Dendritic cell treated with granulocyte-macrophage colony-stimulating factor and Interleukin-4, amounts not matched to agents 40 ng/mL and 50 ng/mL, for 4 days (primary cell): ENCODE data around the gene MFRP.

Experiments
- H3K27ac Mint-ChIP-seq: one replicate; pipeline ENCODE4 v1.8.0; 2022; ENCODE audit warnings: mild to moderate bottlenecking, mixed read lengths
- H3K27me3 Mint-ChIP-seq: one replicate; pipeline ENCODE4 v1.8.0; 2022; ENCODE audit warnings: mild to moderate bottlenecking, mixed read lengths
- H3K36me3 Mint-ChIP-seq: one replicate; pipeline ENCODE4 v1.8.0; 2022; ENCODE audit warnings: low read depth, mixed read lengths
- H3K4me1 Mint-ChIP-seq: one replicate; pipeline ENCODE4 v1.8.0; 2022; ENCODE audit warnings: low read depth, mixed read lengths
- H3K4me3 Mint-ChIP-seq: one replicate; pipeline ENCODE4 v1.8.0; 2022; ENCODE audit warnings: mild to moderate bottlenecking, moderate library complexity, mixed read lengths
- H3K9me3 Mint-ChIP-seq: one replicate; pipeline ENCODE4 v1.8.0; 2022; ENCODE audit warnings: mixed read lengths
- intact Hi-C: fragments of 100-400 bp; cut with micrococcal nuclease; formaldehyde crosslinking; loops from one replicate; pipeline ENCODE4 v1.15.0; 2022

MFRP gene

DNA sequence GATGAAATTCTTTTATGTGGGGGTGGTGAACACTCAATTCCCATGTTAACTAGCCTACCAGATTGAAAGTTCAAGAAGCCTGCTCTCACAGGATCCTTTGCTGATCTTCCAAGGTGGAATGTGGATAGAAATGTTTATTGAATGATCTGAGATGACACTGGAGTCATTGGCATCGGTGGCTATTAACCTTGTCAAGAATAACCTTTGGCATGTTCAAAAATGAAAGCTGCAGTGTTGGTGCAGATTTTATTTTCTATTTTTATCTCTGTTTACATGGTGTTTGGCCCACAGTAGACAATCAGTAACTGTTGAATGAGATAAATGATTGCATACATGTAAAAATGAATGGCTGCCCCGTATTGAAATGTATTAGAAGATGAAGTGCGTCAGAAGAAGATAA, 48.6 kb downstream of the MFRP start:
- intact Hi-C loops, result no loop called here
- Mint-ChIP-seq H3K36me3 (peaks cover 85% of the 10 kb centered on the region), H3K4me1 (no peaks in the 10 kb centered on the region), H3K4me3 (no peak overlapping the region), H3K27ac (no peak overlapping the region), H3K27me3 (no peaks in the 10 kb centered on the region), H3K9me3 (no peaks in the 10 kb centered on the region)

- Mint-ChIP-seq H3K4me3 (no peak overlapping the region), H3K27ac (no peak overlapping the region), H3K4me1 (no peaks in the 10 kb centered on the region), H3K36me3 (peaks cover 85% of the 10 kb centered on the region), H3K9me3 (no peaks in the 10 kb centered on the region), H3K27me3 (no peaks in the 10 kb centered on the region)
- intact Hi-C loops, result no loop called here
Measured at GRCh38 chr11:119295178-119295577, 51.3 kb downstream of the MFRP start.

GRCh38 chr11:119293461-119293860, 53.0 kb downstream of the MFRP start:
- peaks cover 85% of the 10 kb centered on the region for H3K36me3 Mint-ChIP-seq
- intact Hi-C loops, result no loop called here
- H3K9me3 Mint-ChIP-seq, result no peaks in the 10 kb centered on the region
- no peaks in the 10 kb centered on the region for H3K27me3 Mint-ChIP-seq
- no peak overlapping the region for H3K4me3 Mint-ChIP-seq
- no peaks in the 10 kb centered on the region for H3K4me1 Mint-ChIP-seq
- no peak overlapping the region for H3K27ac Mint-ChIP-seq

GRCh38 chr11:119290894-119291497, 55.5 kb downstream of the MFRP start:
- no peaks in the 10 kb centered on the region for H3K27me3 Mint-ChIP-seq
- H3K4me1 Mint-ChIP-seq, result no peaks in the 10 kb centered on the region
- H3K27ac Mint-ChIP-seq, result no peak overlapping the region
- H3K36me3 Mint-ChIP-seq, result peaks cover 85% of the 10 kb centered on the region
- no peak overlapping the region for H3K4me3 Mint-ChIP-seq
- intact Hi-C loops, result no loop called here
- no peaks in the 10 kb centered on the region for H3K9me3 Mint-ChIP-seq
